ENCODE data around the gene SLC24A4. TPM values are rescaled to one million over a fixed set of nuclear protein-coding genes. Genes with fewer than 3 reads are reported as not detected.

The SLC24A4 gene
- total RNA-seq, 1 experiment from 2014 or later = not detected

DNA sequence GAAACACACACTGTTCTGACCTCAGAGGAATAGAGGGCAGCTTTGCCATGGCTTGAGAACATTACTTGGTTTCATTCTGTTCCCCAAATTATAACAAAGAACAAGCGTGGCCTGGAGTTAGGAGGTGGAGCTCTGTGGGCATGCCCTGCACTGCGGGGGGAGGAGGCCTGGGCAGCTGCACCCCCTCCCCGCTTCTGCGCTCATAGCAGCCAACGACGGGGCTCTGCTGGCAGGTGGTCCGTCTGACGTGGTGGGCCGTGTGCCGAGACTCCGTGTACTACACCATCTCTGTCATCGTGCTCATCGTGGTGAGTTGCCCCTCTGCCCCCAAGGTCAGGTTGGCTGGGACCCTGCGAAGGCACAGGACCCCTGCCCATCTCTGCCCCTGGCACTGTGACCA lies 120.2 kb downstream of the SLC24A4 start:
- ChIA-PET CTCF (no interaction called here), RAD21 (ENCODE audit: low non-redundant PET in 1 of 2, low total read pairs in 2 of 2, uncharacterized antibody in 2 of 2, unreplicated experiment in 2 of 2) (no interaction called here), POLR2A (no interaction called here)
- no peaks in the 10 kb centered on the region for H3K9me2 ChIP-seq (ENCODE audit: insufficient read depth)
- TF ChIP-seq YY1 (IDR thresholded peaks at IDR 0.05; ENCODE audit: extremely low read depth, insufficient replicate concordance, low read depth, low read length) = no peak
- TF ChIP-seq TCF7L2 (IDR thresholded peaks at IDR 0.05; ENCODE audit: borderline replicate concordance, extremely low read depth, insufficient read depth, insufficient read length) = no peak
- no peak for TF ChIP-seq JUND (IDR thresholded peaks at IDR 0.05)
- no peak for TF ChIP-seq RAD21 (IDR thresholded peaks at IDR 0.05; ENCODE audit: low read depth)
- TF ChIP-seq SRF (IDR thresholded peaks at IDR 0.05; ENCODE audit: low read depth) = no peak
- TF ChIP-seq ZFX (IDR thresholded peaks at IDR 0.05) = no peak
- TF ChIP-seq, protein P1, sequence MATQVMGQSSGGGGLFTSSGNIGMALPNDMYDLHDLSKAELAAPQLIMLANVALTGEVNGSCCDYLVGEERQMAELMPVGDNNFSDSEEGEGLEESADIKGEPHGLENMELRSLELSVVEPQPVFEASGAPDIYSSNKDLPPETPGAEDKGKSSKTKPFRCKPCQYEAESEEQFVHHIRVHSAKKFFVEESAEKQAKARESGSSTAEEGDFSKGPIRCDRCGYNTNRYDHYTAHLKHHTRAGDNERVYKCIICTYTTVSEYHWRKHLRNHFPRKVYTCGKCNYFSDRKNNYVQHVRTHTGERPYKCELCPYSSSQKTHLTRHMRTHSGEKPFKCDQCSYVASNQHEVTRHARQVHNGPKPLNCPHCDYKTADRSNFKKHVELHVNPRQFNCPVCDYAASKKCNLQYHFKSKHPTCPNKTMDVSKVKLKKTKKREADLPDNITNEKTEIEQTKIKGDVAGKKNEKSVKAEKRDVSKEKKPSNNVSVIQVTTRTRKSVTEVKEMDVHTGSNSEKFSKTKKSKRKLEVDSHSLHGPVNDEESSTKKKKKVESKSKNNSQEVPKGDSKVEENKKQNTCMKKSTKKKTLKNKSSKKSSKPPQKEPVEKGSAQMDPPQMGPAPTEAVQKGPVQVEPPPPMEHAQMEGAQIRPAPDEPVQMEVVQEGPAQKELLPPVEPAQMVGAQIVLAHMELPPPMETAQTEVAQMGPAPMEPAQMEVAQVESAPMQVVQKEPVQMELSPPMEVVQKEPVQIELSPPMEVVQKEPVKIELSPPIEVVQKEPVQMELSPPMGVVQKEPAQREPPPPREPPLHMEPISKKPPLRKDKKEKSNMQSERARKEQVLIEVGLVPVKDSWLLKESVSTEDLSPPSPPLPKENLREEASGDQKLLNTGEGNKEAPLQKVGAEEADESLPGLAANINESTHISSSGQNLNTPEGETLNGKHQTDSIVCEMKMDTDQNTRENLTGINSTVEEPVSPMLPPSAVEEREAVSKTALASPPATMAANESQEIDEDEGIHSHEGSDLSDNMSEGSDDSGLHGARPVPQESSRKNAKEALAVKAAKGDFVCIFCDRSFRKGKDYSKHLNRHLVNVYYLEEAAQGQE (IDR thresholded peaks at IDR 0.05; ENCODE audit: low read depth) = no peak
- no peak for TF ChIP-seq POLR2AphosphoS5 (IDR thresholded peaks at IDR 0.05; ENCODE audit: low read depth, low read length)
- TF ChIP-seq EGR1 (IDR thresholded peaks at IDR 0.05; ENCODE audit: low read depth) = no peak
- TF ChIP-seq POLR2A (IDR thresholded peaks at IDR 0.05; ENCODE audit: borderline replicate concordance, extremely low read depth, insufficient read depth, insufficient read length) = no peak
- TF ChIP-seq EZH2 (IDR thresholded peaks at IDR 0.05) = no peak
- no peak for TF ChIP-seq SP1 (IDR thresholded peaks at IDR 0.05; ENCODE audit: low read depth)
- TF ChIP-seq, protein P2, sequence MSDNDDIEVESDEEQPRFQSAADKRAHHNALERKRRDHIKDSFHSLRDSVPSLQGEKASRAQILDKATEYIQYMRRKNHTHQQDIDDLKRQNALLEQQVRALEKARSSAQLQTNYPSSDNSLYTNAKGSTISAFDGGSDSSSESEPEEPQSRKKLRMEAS (IDR thresholded peaks at IDR 0.05) = no peak
- no peak for TF ChIP-seq EZH2phosphoT487 (IDR thresholded peaks at IDR 0.05; ENCODE audit: borderline replicate concordance)
- TF ChIP-seq, protein P3, sequence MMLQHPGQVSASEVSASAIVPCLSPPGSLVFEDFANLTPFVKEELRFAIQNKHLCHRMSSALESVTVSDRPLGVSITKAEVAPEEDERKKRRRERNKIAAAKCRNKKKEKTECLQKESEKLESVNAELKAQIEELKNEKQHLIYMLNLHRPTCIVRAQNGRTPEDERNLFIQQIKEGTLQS (IDR thresholded peaks at IDR 0.05) = no peak
- TF ChIP-seq ELF1 (IDR thresholded peaks at IDR 0.05; ENCODE audit: borderline replicate concordance, low read depth) = no peak
- TF ChIP-seq CEBPB (IDR thresholded peaks at IDR 0.05; ENCODE audit: low read depth) = no peak
- TF ChIP-seq, protein P4, sequence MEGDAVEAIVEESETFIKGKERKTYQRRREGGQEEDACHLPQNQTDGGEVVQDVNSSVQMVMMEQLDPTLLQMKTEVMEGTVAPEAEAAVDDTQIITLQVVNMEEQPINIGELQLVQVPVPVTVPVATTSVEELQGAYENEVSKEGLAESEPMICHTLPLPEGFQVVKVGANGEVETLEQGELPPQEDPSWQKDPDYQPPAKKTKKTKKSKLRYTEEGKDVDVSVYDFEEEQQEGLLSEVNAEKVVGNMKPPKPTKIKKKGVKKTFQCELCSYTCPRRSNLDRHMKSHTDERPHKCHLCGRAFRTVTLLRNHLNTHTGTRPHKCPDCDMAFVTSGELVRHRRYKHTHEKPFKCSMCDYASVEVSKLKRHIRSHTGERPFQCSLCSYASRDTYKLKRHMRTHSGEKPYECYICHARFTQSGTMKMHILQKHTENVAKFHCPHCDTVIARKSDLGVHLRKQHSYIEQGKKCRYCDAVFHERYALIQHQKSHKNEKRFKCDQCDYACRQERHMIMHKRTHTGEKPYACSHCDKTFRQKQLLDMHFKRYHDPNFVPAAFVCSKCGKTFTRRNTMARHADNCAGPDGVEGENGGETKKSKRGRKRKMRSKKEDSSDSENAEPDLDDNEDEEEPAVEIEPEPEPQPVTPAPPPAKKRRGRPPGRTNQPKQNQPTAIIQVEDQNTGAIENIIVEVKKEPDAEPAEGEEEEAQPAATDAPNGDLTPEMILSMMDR (IDR thresholded peaks at IDR 0.05 in 2 of 3, conservative IDR thresholded peaks at IDR 0.05 in 1 of 3; ENCODE audit: borderline replicate concordance in 1 of 3, insufficient read depth in 1 of 3, low read depth in 2 of 3, low read length in 2 of 3) = no peak
- TF ChIP-seq FOSL1 (IDR thresholded peaks at IDR 0.05; ENCODE audit: low read depth) = no peak
- no peak for TF ChIP-seq ZNF274 (IDR thresholded peaks at IDR 0.05; ENCODE audit: low read depth, low read length)
- intact Hi-C loops (cut with micrococcal nuclease) = no loop called here
- H3K27ac ChIP-seq (ENCODE audit: low read depth, low read length) = no peak overlapping the region
- no TSS peak for BruUV-seq (replicated peaks)
- no peaks in the 10 kb centered on the region for H3K27me3 ChIP-seq (ENCODE audit: insufficient read depth, low read length)
- H4K20me1 ChIP-seq (ENCODE audit: insufficient read depth) = no peaks in the 10 kb centered on the region
- no peaks in the 10 kb centered on the region for H3K36me3 ChIP-seq (ENCODE audit: control insufficient read depth in 1 of 2, insufficient read depth in 2 of 2, low read length in 2 of 2)
- no peaks in the 10 kb centered on the region for H3K4me1 ChIP-seq (ENCODE audit: control insufficient read depth in 1 of 2, insufficient read depth in 2 of 2, low read length in 2 of 2)
- H2AFZ ChIP-seq (ENCODE audit: low read depth, low read length, poor library complexity, severe bottlenecking) = no peak overlapping the region
- no peak overlapping the region for H3K9ac ChIP-seq (ENCODE audit: low read length)
- H3K4me3 ChIP-seq (replicated peaks in 1 of 2; ENCODE audit: low read depth in 1 of 2, low read length in 2 of 2) = no peak overlapping the region
- no peaks in the 10 kb centered on the region for H3K9me3 ChIP-seq (ENCODE audit: control insufficient read depth in 1 of 2, insufficient read depth in 1 of 2, low read depth in 1 of 2, low read length in 2 of 2)
- no peak for DNase-seq (ENCODE audit: low read depth, low spot score)
- no peaks in the 10 kb centered on the region for H3K79me2 ChIP-seq (ENCODE audit: insufficient read depth, low read length)
- no peak for ATAC-seq
- H3K4me2 ChIP-seq (ENCODE audit: low read length) = no peak overlapping the region
